ENCODE results near the gene SLC9B2.
A peak's percentile ranks its signal among the peaks of the same experiment; 100 is the strongest.

DNA sequence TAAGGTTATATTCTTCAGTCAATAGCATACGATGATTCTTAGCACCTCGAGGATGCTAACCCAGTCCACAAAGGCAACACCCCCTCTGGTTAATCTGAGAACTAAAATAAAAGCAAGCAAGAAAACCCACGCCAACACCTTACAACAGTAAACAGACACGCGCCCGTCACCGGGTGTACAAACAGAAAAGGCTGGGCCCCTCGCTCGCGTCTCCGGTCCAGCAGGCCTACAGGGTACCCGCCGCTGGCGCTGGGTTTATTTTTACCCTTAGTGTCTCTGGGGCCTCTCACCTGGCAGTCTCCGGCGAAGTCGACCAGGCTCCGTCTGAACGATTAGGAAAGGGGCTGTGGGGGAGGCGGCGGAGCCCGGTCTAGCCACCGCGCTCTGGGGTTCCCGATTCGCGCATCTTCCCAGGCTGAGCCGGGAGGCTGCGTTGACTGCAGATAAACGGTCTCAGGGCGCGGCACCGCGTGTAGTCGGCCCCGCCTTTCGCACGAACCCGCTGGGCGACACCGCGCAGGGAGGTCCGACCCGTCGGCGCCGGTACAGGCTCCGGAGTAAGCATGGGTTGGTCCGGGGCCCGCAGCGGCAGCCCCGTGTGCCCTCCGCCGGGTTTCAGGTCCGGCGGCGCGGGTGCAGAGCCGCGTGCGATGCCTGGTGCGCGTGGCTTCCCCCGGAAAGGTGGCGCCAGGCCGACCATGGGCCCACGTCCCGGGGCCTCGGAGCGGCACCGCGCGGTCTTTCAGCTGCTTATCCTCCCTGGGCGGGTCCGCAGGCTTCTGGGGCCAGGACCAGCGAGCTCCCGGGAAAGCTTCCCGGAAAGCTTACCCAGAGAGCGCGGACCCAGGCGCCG, 441 bp downstream of the SLC9B2 start:
- TF ChIP-seq, protein P1, sequence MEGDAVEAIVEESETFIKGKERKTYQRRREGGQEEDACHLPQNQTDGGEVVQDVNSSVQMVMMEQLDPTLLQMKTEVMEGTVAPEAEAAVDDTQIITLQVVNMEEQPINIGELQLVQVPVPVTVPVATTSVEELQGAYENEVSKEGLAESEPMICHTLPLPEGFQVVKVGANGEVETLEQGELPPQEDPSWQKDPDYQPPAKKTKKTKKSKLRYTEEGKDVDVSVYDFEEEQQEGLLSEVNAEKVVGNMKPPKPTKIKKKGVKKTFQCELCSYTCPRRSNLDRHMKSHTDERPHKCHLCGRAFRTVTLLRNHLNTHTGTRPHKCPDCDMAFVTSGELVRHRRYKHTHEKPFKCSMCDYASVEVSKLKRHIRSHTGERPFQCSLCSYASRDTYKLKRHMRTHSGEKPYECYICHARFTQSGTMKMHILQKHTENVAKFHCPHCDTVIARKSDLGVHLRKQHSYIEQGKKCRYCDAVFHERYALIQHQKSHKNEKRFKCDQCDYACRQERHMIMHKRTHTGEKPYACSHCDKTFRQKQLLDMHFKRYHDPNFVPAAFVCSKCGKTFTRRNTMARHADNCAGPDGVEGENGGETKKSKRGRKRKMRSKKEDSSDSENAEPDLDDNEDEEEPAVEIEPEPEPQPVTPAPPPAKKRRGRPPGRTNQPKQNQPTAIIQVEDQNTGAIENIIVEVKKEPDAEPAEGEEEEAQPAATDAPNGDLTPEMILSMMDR (IDR thresholded peaks at IDR 0.05), result peak in 2 of 6 experiments; percentile 4 to 10
- no peak for TF ChIP-seq POLR2A (IDR thresholded peaks at IDR 0.05)

Data from Peyer's patch (tissue), 4 donors.